ENCODE data around the gene VPS35L. TPM values are rescaled to one million over a fixed set of nuclear protein-coding genes. Genes with fewer than 3 reads are reported as not detected.

VPS35L gene
- total and polyA plus RNA-seq, 4 donors, result 27.4 to 65.4 (median 47.1) TPM

- no peaks in the 10 kb centered on the region for H3K9me3 ChIP-seq (ENCODE audit: control insufficient read depth in 4 of 4, insufficient read depth in 3 of 4, low read length in 3 of 4)
- H3K4me1 ChIP-seq (ENCODE audit: control insufficient read depth in 5 of 5, insufficient read depth in 5 of 5, low read length in 5 of 5), result peaks cover 0 to 7% (median 0%) of the 10 kb centered on the region in 5 donors
- DNase-seq (no peak), ATAC-seq (ENCODE audit: insufficient read depth, low FRiP score) (no peak)
- 65 to 72% methylated on average over 9 of the region's 9 CpGs for WGBS, 2 donors
- H3K27me3 ChIP-seq (ENCODE audit: control insufficient read depth in 3 of 3, insufficient read depth in 3 of 3, low read length in 2 of 3), result no peaks in the 10 kb centered on the region
- H3K27ac ChIP-seq (ENCODE audit: low read depth in 1 of 2, low read length in 1 of 2), result peak overlapping the region; percentile 26 to 35
- H3K9ac ChIP-seq (ENCODE audit: insufficient read depth in 1 of 2, low read length in 2 of 2), result no peak overlapping the region
- no peak overlapping the region for H3K4me3 ChIP-seq
- peaks cover 0 to 20% (median under 1%) of the 10 kb centered on the region in 4 donors for H3K36me3 ChIP-seq (ENCODE audit: control insufficient read depth in 4 of 4, insufficient read depth in 4 of 4, low read length in 4 of 4)
- TF ChIP-seq, protein P1, sequence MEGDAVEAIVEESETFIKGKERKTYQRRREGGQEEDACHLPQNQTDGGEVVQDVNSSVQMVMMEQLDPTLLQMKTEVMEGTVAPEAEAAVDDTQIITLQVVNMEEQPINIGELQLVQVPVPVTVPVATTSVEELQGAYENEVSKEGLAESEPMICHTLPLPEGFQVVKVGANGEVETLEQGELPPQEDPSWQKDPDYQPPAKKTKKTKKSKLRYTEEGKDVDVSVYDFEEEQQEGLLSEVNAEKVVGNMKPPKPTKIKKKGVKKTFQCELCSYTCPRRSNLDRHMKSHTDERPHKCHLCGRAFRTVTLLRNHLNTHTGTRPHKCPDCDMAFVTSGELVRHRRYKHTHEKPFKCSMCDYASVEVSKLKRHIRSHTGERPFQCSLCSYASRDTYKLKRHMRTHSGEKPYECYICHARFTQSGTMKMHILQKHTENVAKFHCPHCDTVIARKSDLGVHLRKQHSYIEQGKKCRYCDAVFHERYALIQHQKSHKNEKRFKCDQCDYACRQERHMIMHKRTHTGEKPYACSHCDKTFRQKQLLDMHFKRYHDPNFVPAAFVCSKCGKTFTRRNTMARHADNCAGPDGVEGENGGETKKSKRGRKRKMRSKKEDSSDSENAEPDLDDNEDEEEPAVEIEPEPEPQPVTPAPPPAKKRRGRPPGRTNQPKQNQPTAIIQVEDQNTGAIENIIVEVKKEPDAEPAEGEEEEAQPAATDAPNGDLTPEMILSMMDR (IDR thresholded peaks at IDR 0.05; ENCODE audit: control extremely low read depth, extremely low read depth), result no peak
Measured at GRCh38 chr16:19735074-19735867, 179.8 kb downstream of the VPS35L start.

GRCh38 chr16:19737306-19738038, 182.0 kb downstream of the VPS35L start:
- no peak for ATAC-seq (ENCODE audit: insufficient read depth, low FRiP score)
- Histone ChIP-seq H3K9me3 (ENCODE audit: control insufficient read depth in 4 of 4, insufficient read depth in 3 of 4, low read length in 3 of 4) (no peaks in the 10 kb centered on the region), H3K27ac (ENCODE audit: low read depth in 1 of 2, low read length in 1 of 2) (no peak overlapping the region), H3K4me3 (no peak overlapping the region), H3K9ac (ENCODE audit: insufficient read depth in 1 of 2, low read length in 2 of 2) (no peak overlapping the region), H3K36me3 (ENCODE audit: control insufficient read depth in 4 of 4, insufficient read depth in 4 of 4, low read length in 4 of 4) (peaks cover 0 to 16% (median under 1%) of the 10 kb centered on the region in 4 donors), H3K27me3 (ENCODE audit: control insufficient read depth in 3 of 3, insufficient read depth in 3 of 3, low read length in 2 of 3) (no peaks in the 10 kb centered on the region), H3K4me1 (ENCODE audit: control insufficient read depth in 5 of 5, insufficient read depth in 5 of 5, low read length in 5 of 5) (peaks cover 0 to 7% (median 0%) of the 10 kb centered on the region in 5 donors)
- DNase-seq, result no peak
- 64 to 78% methylated on average over 12 of the region's 12 CpGs for WGBS, 2 donors
- TF ChIP-seq, protein P1 (IDR thresholded peaks at IDR 0.05; ENCODE audit: control extremely low read depth, extremely low read depth), result no peak

DNA sequence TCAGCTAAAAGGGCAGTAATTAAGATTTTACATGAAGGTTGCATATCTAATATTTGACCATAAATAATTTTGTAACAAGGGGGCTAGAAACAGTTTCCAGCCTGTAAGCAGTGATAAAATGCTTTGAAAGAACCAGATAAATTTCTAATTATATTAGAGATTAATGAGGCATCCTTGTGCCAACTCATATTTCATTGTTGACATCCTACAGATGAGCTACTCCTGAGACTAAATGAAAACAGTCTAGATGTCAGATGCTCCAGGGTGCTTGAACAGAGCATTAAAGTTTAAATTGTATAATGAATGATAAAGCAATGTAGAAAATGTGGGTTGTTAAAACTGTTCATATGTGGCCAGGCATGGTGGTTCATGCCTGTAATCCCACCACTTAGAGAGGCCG, 185.9 kb downstream of the VPS35L start:
- ATAC-seq (ENCODE audit: insufficient read depth, low FRiP score) (no peak), DNase-seq (no peak)
- Histone ChIP-seq H3K9ac (ENCODE audit: insufficient read depth in 1 of 2, low read length in 2 of 2) (no peak overlapping the region), H3K4me3 (no peak overlapping the region), H3K27ac (ENCODE audit: low read depth in 1 of 2, low read length in 1 of 2) (no peak overlapping the region), H3K36me3 (ENCODE audit: control insufficient read depth in 4 of 4, insufficient read depth in 4 of 4, low read length in 4 of 4) (peaks cover 0 to 12% (median under 1%) of the 10 kb centered on the region in 4 donors), H3K4me1 (ENCODE audit: control insufficient read depth in 5 of 5, insufficient read depth in 5 of 5, low read length in 5 of 5) (peaks cover 0 to 4% (median 0%) of the 10 kb centered on the region in 5 donors), H3K27me3 (ENCODE audit: control insufficient read depth in 3 of 3, insufficient read depth in 3 of 3, low read length in 2 of 3) (no peaks in the 10 kb centered on the region), H3K9me3 (ENCODE audit: control insufficient read depth in 4 of 4, insufficient read depth in 3 of 4, low read length in 3 of 4) (no peaks in the 10 kb centered on the region)
- TF ChIP-seq, protein P1 (IDR thresholded peaks at IDR 0.05; ENCODE audit: control extremely low read depth, extremely low read depth), result no peak
- WGBS, 2 donors, result 97 to 98% methylated on average over 1 of the region's 1 CpG
